SK-N-SH (cell line): Measurements from ENCODE around the gene RAB33B.

Source experiments
- CTCF ChIP-seq: fragments of 200-600 bp; sonication (generic); IDR thresholded peaks from 2 replicates; pipeline ENCODE4 v1.6.1; 2017; ENCODE audit warnings: antibody characterized with exemption, mild to moderate bottlenecking, moderate library complexity
- EP300 ChIP-seq, 2 experiments: IDR thresholded peaks; 2 replicates each; pipeline versions ENCODE4 v1.4.0 to v1.6.1; 2012; ENCODE audit warnings: borderline replicate concordance in 1 of 2, low read depth in 1 of 2, low read length in 1 of 2
- GATA2 ChIP-seq: sonication (generic); formaldehyde crosslinking; IDR thresholded peaks from 2 replicates; pipeline ENCODE4 v1.5.0; 2020; ENCODE audit warnings: mild to moderate bottlenecking, missing genetic modification reagents
- IRF3 ChIP-seq: fragments of 150-350 bp; IDR thresholded peaks from 2 replicates; pipeline ENCODE4 v1.6.1; 2016; ENCODE audit warnings: mild to moderate bottlenecking, low read depth, low read length
- MAX ChIP-seq: IDR thresholded peaks from 2 replicates; pipeline ENCODE4 v1.4.0; 2012; ENCODE audit warnings: low read depth
- RAD21 ChIP-seq: IDR thresholded peaks from 2 replicates; pipeline ENCODE4 v1.6.1; 2012; ENCODE audit warnings: mild to moderate bottlenecking, low read length
- USF2 ChIP-seq: fragments of 150-350 bp; IDR thresholded peaks from 2 replicates; pipeline ENCODE4 v1.6.1; 2017; ENCODE audit warnings: antibody characterized with exemption, low read length, low read depth, borderline replicate concordance

- TF ChIP-seq CTCF = no peak
- TF ChIP-seq RAD21 = no peak
- TF ChIP-seq USF2 = no peak
- TF ChIP-seq IRF3 = no peak
- no peak for TF ChIP-seq MAX
- no peak for TF ChIP-seq GATA2 (CRISPR knock-in tag)
- no peak for TF ChIP-seq EP300 (IDR thresholded peaks at IDR 0.05; ENCODE audit: borderline replicate concordance in 1 of 2, low read depth in 1 of 2, low read length in 1 of 2)
These were observed 47.2 kb downstream of the RAB33B start for GRCh38 chr4:139501117-139501516.
